ENCODE measurements around the gene NOL12. TPM values are rescaled to one million over a fixed set of nuclear protein-coding genes. Genes with fewer than 3 reads are reported as not detected.
A peak's percentile ranks its signal among the peaks of the same experiment; 100 is the strongest.

Gene NOL12
- total RNA-seq, 2 donors from 2014 or later, result 17.8 to 24.7 TPM

DNA sequence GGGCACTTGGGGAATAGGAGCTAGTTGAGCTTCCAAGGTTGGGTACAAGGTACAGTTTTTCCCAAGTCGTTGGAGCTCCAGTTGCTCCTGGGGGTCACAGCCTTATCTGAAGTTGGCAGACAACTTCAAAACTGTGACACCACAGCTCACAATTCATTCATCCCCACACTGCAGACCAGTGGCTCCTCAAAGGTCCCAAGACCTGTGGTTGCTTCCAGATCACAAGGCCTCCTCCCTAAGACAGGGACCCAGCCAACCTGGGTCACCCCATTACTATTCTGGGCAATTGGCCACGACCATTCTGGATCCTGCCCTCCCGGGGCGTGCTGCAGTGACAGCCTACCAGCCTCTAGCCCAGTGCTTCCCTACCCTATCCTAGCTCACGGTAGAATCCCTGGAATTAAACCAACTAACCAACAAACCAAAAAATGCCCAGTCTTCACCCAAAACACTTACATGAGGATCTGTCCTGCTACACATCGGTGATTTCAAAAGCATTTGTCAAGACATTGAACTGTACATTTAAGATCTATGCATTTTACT, 28.5 kb upstream of the NOL12 start:
- no peaks in the 10 kb centered on the region for H3K27me3 ChIP-seq
- peaks cover 0 to 41% of the 10 kb centered on the region in 2 donors for H3K4me1 ChIP-seq
- TF ChIP-seq, protein P1, sequence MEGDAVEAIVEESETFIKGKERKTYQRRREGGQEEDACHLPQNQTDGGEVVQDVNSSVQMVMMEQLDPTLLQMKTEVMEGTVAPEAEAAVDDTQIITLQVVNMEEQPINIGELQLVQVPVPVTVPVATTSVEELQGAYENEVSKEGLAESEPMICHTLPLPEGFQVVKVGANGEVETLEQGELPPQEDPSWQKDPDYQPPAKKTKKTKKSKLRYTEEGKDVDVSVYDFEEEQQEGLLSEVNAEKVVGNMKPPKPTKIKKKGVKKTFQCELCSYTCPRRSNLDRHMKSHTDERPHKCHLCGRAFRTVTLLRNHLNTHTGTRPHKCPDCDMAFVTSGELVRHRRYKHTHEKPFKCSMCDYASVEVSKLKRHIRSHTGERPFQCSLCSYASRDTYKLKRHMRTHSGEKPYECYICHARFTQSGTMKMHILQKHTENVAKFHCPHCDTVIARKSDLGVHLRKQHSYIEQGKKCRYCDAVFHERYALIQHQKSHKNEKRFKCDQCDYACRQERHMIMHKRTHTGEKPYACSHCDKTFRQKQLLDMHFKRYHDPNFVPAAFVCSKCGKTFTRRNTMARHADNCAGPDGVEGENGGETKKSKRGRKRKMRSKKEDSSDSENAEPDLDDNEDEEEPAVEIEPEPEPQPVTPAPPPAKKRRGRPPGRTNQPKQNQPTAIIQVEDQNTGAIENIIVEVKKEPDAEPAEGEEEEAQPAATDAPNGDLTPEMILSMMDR (IDR thresholded peaks at IDR 0.05), result no peak
- no peaks in the 10 kb centered on the region for H3K9me3 ChIP-seq
- peak overlapping the region; percentile 32 to 63 for H3K4me3 ChIP-seq
- H3K36me3 ChIP-seq, result no peaks in the 10 kb centered on the region
- no peak for DNase-seq (ENCODE audit: low spot score)
- peak overlapping the region; percentile 77 to 81 for H3K27ac ChIP-seq

DNA sequence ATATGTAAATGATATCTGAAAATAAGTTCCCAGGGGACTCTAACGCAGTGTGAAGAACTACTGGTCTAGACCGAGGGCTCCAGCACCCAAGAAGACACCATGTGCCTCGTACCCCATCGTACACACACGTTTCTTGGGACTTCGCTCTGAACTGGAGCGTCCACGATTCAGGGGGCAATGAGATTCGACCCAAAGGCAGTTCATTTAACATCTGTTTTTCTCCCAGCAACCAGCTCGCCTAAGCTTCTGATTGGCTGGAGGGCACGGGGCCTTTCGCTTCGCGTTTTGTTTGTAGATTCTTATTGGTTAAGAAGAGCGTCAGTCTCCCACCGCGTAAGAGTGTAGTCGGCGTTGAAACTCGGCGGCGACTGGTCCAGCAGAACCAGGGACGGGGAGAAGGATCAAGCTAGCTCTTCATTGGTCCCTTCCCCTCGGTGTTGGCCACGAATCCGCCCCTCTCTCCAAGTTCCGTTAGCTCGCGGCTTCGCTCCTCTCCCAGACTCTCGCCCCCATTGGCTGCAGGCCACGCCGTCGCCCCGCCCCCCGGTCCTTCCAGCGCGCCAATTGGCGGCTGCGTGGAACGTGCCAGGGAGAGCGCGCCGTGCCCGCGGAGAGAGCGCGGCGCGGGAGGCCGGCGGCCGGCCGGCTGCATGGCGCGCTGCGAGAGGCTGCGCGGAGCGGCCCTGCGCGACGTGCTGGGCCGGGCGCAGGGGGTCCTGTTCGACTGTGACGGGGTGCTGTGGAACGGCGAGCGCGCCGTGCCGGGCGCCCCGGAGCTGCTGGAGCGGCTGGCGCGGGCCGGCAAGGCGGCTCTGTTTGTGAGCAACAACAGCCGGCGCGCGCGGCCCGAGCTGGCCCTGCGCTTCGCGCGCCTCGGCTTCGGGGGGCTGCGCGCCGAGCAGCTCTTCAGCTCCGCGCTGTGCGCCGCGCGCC, 27.7 kb upstream of the NOL12 start, which contains the start of gene PDXP:
Gene PDXP (plus strand): TSS at position 591 of the 933 bp plus-strand sequence. CDS start 60 bp downstream, at position 651.
- H3K36me3 ChIP-seq, result no peaks in the 10 kb centered on the region
- no peaks in the 10 kb centered on the region for H3K27me3 ChIP-seq
- peak within 1 kb of the TSS; percentile 77 to 81 for H3K27ac ChIP-seq
- DNase-seq (ENCODE audit: low spot score), result peak; percentile 100
- TF ChIP-seq, protein P1 (IDR thresholded peaks at IDR 0.05), result no peak
- H3K4me3 ChIP-seq, result peak within 1 kb of the TSS; percentile 54 to 63
- H3K4me1 ChIP-seq, result peaks cover 0 to 46% of the 10 kb centered on the region in 2 donors
- no peaks in the 10 kb centered on the region for H3K9me3 ChIP-seq

DNA sequence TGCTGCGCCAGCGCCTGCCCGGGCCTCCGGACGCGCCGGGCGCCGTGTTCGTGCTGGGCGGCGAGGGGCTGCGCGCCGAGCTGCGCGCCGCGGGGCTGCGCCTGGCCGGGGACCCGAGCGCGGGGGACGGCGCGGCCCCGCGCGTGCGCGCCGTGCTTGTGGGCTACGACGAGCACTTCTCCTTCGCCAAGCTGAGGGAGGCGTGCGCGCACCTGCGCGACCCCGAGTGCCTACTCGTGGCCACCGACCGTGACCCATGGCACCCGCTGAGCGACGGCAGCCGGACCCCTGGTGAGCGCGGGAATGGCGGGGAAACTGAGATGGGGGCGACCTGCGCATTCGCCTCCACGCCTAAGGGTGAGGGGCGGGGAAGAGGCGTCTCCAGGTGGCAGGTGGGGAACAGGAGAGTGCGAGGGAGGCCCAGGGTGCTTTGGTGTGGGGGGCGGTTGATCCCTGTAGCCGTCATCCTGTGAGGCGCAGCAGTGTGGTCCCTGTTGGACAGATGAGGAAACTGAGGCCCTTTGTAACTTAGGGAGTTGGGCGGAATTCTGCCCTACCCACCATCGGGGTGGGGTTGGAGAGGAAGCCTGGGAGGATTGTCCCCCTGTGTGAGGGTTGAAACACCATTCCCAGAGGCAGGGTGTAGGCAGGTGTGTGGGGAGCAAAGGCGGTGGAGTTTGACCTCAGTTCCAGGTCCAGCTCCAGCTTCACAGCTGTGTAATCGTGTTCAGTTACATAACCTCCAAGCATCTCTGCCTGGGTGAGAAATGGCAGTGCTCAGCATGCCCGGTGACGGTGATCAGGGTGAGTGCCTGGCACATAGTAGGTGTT, 26.9 kb upstream of the NOL12 start:
- H3K27ac ChIP-seq, result peak overlapping the region; percentile 60 to 73
- H3K4me1 ChIP-seq, result peaks cover 0 to 50% of the 10 kb centered on the region in 2 donors
- peak overlapping the region; percentile 54 to 63 for H3K4me3 ChIP-seq
- no peaks in the 10 kb centered on the region for H3K36me3 ChIP-seq
- DNase-seq (ENCODE audit: low spot score), result no peak
- H3K9me3 ChIP-seq, result no peaks in the 10 kb centered on the region
- no peaks in the 10 kb centered on the region for H3K27me3 ChIP-seq
- TF ChIP-seq, protein P1 (IDR thresholded peaks at IDR 0.05), result no peak

DNA sequence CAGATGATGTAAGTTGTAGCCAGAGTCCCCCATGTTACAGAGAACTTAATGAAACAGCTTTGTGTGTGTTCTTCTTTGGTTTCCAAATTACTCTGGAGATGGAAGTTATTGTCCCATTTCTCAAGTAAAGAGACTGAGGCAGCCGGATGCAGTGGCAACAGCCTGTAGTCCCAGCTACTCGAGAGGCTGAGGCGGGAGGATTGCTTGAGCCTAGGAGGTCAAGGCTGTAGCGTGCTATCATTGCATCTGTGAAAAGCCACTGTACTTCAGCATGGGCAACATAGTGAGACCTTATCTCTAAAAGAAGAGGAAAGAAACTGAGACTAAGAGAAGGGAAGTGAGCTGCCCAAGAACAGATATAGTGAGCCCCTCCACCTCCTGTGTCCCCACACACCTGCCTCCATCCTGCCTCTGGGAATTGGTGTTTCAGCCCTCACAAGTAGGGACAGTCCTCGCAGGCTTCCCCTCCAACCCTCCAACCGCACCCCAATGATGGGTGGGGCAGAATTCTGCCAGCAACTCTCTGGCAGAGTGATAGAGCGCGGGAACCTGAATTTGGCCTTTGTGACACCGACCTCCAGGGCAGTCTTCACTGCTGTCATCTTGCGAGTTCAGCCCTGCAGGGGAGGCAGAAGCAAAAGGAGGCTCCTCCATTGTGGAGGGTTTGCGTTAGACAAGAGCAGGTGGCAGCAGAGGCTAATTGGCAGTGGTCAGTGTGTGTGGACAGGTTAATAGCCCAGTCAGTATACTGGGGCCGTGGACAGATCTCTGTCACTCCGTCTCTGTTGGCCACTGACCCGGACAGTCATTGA, 26.0 kb upstream of the NOL12 start:
- H3K36me3 ChIP-seq, result no peaks in the 10 kb centered on the region
- H3K4me1 ChIP-seq, result peaks cover 0 to 58% of the 10 kb centered on the region in 2 donors
- H3K4me3 ChIP-seq, result peak overlapping the region in 1 of 2 donors; percentile 63

More for the DNA sequence above, 26.0 kb upstream of the NOL12 start:
- TF ChIP-seq, protein P1 (IDR thresholded peaks at IDR 0.05), result no peak
- H3K9me3 ChIP-seq, result no peaks in the 10 kb centered on the region
- DNase-seq (ENCODE audit: low spot score), result no peak
- H3K27me3 ChIP-seq, result no peaks in the 10 kb centered on the region
- H3K27ac ChIP-seq, result peak overlapping the region; percentile 73 to 81
